Effector memory CD4-positive, alpha-beta T cell (primary cell): ENCODE data around the gene SIRPB2.

Source experiments
- DNase-seq, 3 donors: peaks; one replicate each; pipeline ENCODE4 v3.0.0-alpha.2; 2020
- H3K27ac ChIP-seq: 2 replicates; pipeline ENCODE4 v1.7.0; 2013; ENCODE audit warnings: mild to moderate bottlenecking, low read length, moderate library complexity; ENCODE audit not compliant: insufficient read depth, poor library complexity, severe bottlenecking
- H3K27me3 ChIP-seq: replicated peaks from 2 replicates; pipeline ENCODE4 v1.7.0; 2013; ENCODE audit warnings: mild to moderate bottlenecking, low read length; ENCODE audit not compliant: insufficient read depth, control insufficient read depth, poor library complexity, severe bottlenecking
- H3K36me3 ChIP-seq: 2 replicates; pipeline ENCODE4 v1.7.0; 2013; ENCODE audit warnings: mild to moderate bottlenecking, low read length, moderate library complexity; ENCODE audit not compliant: control insufficient read depth, insufficient read depth
- H3K4me1 ChIP-seq: 2 replicates; pipeline ENCODE4 v1.7.0; 2013; ENCODE audit warnings: low read length, mild to moderate bottlenecking; ENCODE audit not compliant: control insufficient read depth, insufficient read depth, poor library complexity, severe bottlenecking
- H3K4me3 ChIP-seq: 2 replicates; pipeline ENCODE4 v1.7.0; 2013; ENCODE audit warnings: low read length, low read depth, mild to moderate bottlenecking; ENCODE audit not compliant: insufficient read depth, poor library complexity, severe bottlenecking
- H3K9me3 ChIP-seq: 2 replicates; pipeline ENCODE4 v1.7.0; 2013; ENCODE audit warnings: mild to moderate bottlenecking, low read length, moderate library complexity; ENCODE audit not compliant: control insufficient read depth
- total RNA-seq, 3 donors: gene quantifications; one replicate each; lab custom pipeline; 2026; lab: John Stamatoyannopoulos, UW

Gene SIRPB2
- 0 to 0.39 (median 0) reads per million in 3 donors for total RNA-seq

GRCh38 chr20:1491281-1491840 lies at the start of gene SIRPB2:
SIRPB2 (minus strand) TSS chr20:1491420; CDS start chr20:1491359, 61 bp downstream.
- Histone ChIP-seq H3K9me3 (no peaks in the 10 kb centered on the region), H3K36me3 (no peaks in the 10 kb centered on the region), H3K27me3 (no peaks in the 10 kb centered on the region), H3K27ac (no peak within 1 kb of the TSS), H3K4me1 (no peaks in the 10 kb centered on the region), H3K4me3 (no peak within 1 kb of the TSS)
- DNase-seq, result no peak

GRCh38 chr20:1539816-1540419 lies 48.7 kb upstream of the SIRPB2 start:
- Histone ChIP-seq H3K27me3 (no peaks in the 10 kb centered on the region), H3K36me3 (no peaks in the 10 kb centered on the region), H3K4me3 (no peak overlapping the region), H3K9me3 (no peaks in the 10 kb centered on the region), H3K4me1 (no peaks in the 10 kb centered on the region), H3K27ac (no peak overlapping the region)
- no peak for DNase-seq

- no peaks in the 10 kb centered on the region for H3K4me1 ChIP-seq
- no peak for DNase-seq
- H3K4me3 ChIP-seq, result no peak overlapping the region
- no peak overlapping the region for H3K27ac ChIP-seq
- H3K9me3 ChIP-seq, result no peaks in the 10 kb centered on the region
- no peaks in the 10 kb centered on the region for H3K36me3 ChIP-seq
- H3K27me3 ChIP-seq, result no peaks in the 10 kb centered on the region
These were observed 47.4 kb upstream of the SIRPB2 start for GRCh38 chr20:1538655-1539054.

- no peaks in the 10 kb centered on the region for H3K4me1 ChIP-seq
These were observed 46.5 kb upstream of the SIRPB2 start for GRCh38 chr20:1537731-1538058.

GRCh38 chr20:1536893-1537730 lies 45.9 kb upstream of the SIRPB2 start:
- Histone ChIP-seq H3K27me3 (no peaks in the 10 kb centered on the region), H3K4me3 (no peak overlapping the region)

More at GRCh38 chr20:1537731-1538058, 46.5 kb upstream of the SIRPB2 start:
- H3K9me3 ChIP-seq, result no peaks in the 10 kb centered on the region
- no peaks in the 10 kb centered on the region for H3K27me3 ChIP-seq
- no peak overlapping the region for H3K4me3 ChIP-seq
- H3K27ac ChIP-seq, result no peak overlapping the region
- no peaks in the 10 kb centered on the region for H3K36me3 ChIP-seq
- DNase-seq, result no peak

GRCh38 chr20:1535420-1536175 lies 44.4 kb upstream of the SIRPB2 start:
- no peak for DNase-seq
- Histone ChIP-seq H3K4me1 (no peaks in the 10 kb centered on the region), H3K36me3 (no peaks in the 10 kb centered on the region), H3K27me3 (no peaks in the 10 kb centered on the region), H3K9me3 (no peaks in the 10 kb centered on the region), H3K4me3 (no peak overlapping the region), H3K27ac (no peak overlapping the region)

More at GRCh38 chr20:1536893-1537730, 45.9 kb upstream of the SIRPB2 start:
- H3K27ac ChIP-seq, result no peak overlapping the region
- H3K9me3 ChIP-seq, result no peaks in the 10 kb centered on the region
- no peak for DNase-seq
- H3K4me1 ChIP-seq, result no peaks in the 10 kb centered on the region
- no peaks in the 10 kb centered on the region for H3K36me3 ChIP-seq

- Histone ChIP-seq H3K27me3 (no peaks in the 10 kb centered on the region), H3K36me3 (no peaks in the 10 kb centered on the region), H3K27ac (no peak overlapping the region), H3K4me3 (no peak overlapping the region), H3K4me1 (no peaks in the 10 kb centered on the region), H3K9me3 (no peaks in the 10 kb centered on the region)
- DNase-seq, result no peak
These were observed 43.3 kb upstream of the SIRPB2 start for GRCh38 chr20:1534526-1534925.

GRCh38 chr20:1533059-1533458 lies 41.8 kb upstream of the SIRPB2 start:
- no peak for DNase-seq
- Histone ChIP-seq H3K4me3 (no peak overlapping the region), H3K27ac (no peak overlapping the region), H3K36me3 (no peaks in the 10 kb centered on the region), H3K4me1 (no peaks in the 10 kb centered on the region), H3K27me3 (no peaks in the 10 kb centered on the region), H3K9me3 (no peaks in the 10 kb centered on the region)

GRCh38 chr20:1528811-1529210 lies 37.6 kb upstream of the SIRPB2 start:
- Histone ChIP-seq H3K4me3 (no peak overlapping the region), H3K4me1 (no peaks in the 10 kb centered on the region), H3K9me3 (no peaks in the 10 kb centered on the region), H3K27ac (no peak overlapping the region), H3K36me3 (no peaks in the 10 kb centered on the region), H3K27me3 (no peaks in the 10 kb centered on the region)
- no peak for DNase-seq
